Adrenal gland (tissue), 12 donors: ENCODE measurements around the gene LKAAEAR1. TPM values are rescaled to one million over a fixed set of nuclear protein-coding genes. Genes with fewer than 3 reads are reported as not detected.

ENCODE experiments used
- DNase-seq, 7 donors: peaks; one replicate each; pipeline ENCODE4 v3.0.0-alpha.2; 2019 to 2020
- H3K27ac ChIP-seq, 5 donors: fragments of 200-600 bp; sonication (generic) in 4 of 5; 1 replicate in 3 of 5; 2 replicates in 2 of 5; pipeline versions ENCODE4 v1.5.1 to v1.8.0; 2016 to 2020; ENCODE audit warnings: mild to moderate bottlenecking in 1 of 5
- H3K27me3 ChIP-seq: fragments of 200-600 bp; 2 replicates; pipeline ENCODE4 v1.8.0; 2021
- H3K36me3 ChIP-seq, 2 donors: fragments of 200-600 bp; replicated peaks in 1 of 2; 1 replicate in 1 of 2; 2 replicates in 1 of 2; pipeline versions ENCODE4 v1.5.1 to v1.8.0; 2018 to 2022
- H3K4me1 ChIP-seq, 2 donors: fragments of 200-600 bp; replicated peaks in 1 of 2; 1 replicate in 1 of 2; 2 replicates in 1 of 2; pipeline versions ENCODE4 v1.5.1 to v1.8.0; 2018 to 2021
- H3K4me3 ChIP-seq, 4 donors: fragments of 200-600 bp; sonication (generic) in 3 of 4; one replicate each; pipeline ENCODE4 v1.5.1; 2016 to 2018
- H3K9me3 ChIP-seq, 3 donors: fragments of 200-600 bp; sonication (generic) in 1 of 3; replicated peaks in 1 of 3; 1 replicate in 2 of 3; 2 replicates in 1 of 3; pipeline versions ENCODE4 v1.5.1 to v1.8.0; 2016 to 2021
- POLR2A ChIP-seq, 2 donors: fragments of 450-650 bp; IDR thresholded peaks; one replicate each; pipeline ENCODE4 v1.6.1; 2017; ENCODE audit warnings: antibody characterized with exemption in 2 of 2, mild to moderate bottlenecking in 2 of 2, moderate library complexity in 1 of 2
- WGBS, 4 donors: extraction: QIAGEN DNeasy Blood & Tissue Kit in 2 of 4; methylation state at CpG; one replicate each; pipeline versions ENCODE4 v1.1.5 to v1.1.7; 2013 to 2017; 5-methylcytosine and 5-hydroxymethylcytosine counted together
- intact Hi-C, 2 donors: fragments of 100-400 bp; cut with DNase I; formaldehyde crosslinking; loops; one replicate each; pipeline versions ENCODE4 v1.14.1 to v1.15.0; 2022 to 2023
- polyA plus RNA-seq, 3 donors: library from polyadenylated mRNA; stranded (reverse); fragments of 200-250 nt in 2 of 3; fragments of 350-450 nt in 1 of 3; fragmentation: Illumina TruSeq in 1 of 3; extraction: RNeasy Lipid Tissue Mini Kit (QIAGEN cat#74804) in 1 of 3; gene quantifications; one replicate each; pipeline ENCODE4 v1.2.3, GENCODE V29; 2013 to 2014
- total RNA-seq, 9 donors: library from RNA; depleted of rRNA in 4 of 9; stranded (reverse); fragments of >200 nt in 4 of 9; fragments of 120-200 nt in 1 of 9; fragmentation: NEBNext Ultra II Directional in 1 of 9; extraction: Animal tissue kit (Norgen Biotek cat#: 25700) in 1 of 9; gene quantifications; one replicate each; pipeline versions ENCODE4 v1.1.0 to v1.2.4, GENCODE V29; 2013 to 2023
- TF ChIP-seq, protein P1 (sequence below), 6 experiments: fragments of 450-650 bp in 4 of 6; fragments of 200-600 bp in 2 of 6; sonication (generic) in 1 of 6; IDR thresholded peaks; 1 replicate in 5 of 6; 2 replicates in 1 of 6; pipeline versions ENCODE4 v1.5.1 to v1.8.0; 2016 to 2021; ENCODE audit warnings: antibody characterized with exemption in 6 of 6, mild to moderate bottlenecking in 2 of 6, moderate library complexity in 1 of 6
- donor health status: healthy with polysubstance abuse.
- donor health status: Bipolar disorder and iron deficiency.
- donor health status: DM: yes; HTN: yes; CAD: no.
- donor health status: DM: no; HTN: no; CAD: no.
- donor health status: DM: no; HTN: no; CAD: no.
- donor health status: DM: yes; HTN: yes; CAD: no.

LKAAEAR1 gene
- total and polyA plus RNA-seq, 12 donors: 0.28 to 1.2 (median 1.1) TPM; not detected in 9

DNA sequence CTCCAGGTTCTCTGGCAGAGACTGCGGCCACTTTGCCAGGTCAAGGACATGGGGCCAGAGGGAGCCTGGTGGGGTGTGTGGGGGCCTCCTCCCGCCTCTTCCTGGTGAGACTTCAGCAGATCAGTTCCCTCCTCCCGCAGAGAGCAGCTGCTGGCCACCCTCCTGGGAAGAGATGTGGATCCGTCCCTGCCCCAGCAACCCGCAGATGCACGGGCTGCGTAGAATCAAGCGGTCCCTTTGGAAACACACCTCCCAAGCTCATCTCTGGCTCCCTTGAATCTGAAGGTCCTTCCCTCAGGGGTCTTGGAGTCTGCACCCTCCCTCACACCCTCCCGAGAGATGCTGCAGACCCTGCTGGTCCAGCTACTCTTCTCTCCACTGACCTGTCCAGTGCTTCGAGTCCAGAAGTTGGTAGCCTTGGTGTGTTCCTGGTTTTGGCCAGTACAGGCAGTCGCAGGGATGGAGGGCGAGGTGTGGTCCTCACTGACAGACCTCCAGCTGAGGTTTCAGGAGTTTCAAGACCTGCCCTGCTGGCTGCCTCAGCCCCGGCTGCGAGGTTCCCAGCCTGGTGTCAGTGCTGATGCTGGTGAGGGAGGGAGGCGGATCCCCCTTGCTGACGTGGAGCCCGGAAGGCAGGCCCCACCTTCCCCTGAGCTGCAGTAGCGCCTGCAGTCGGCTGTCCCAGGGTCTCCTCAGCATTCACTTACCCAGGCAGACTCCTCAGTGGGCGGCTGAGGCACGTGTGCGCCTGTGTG, 23.0 kb upstream of the LKAAEAR1 start, which contains the start of gene NPBWR2:
Gene NPBWR2 (minus strand): TSS at position 585 of the 755 bp plus-strand sequence. CDS start 734 bp downstream, outside the sequence.
- Histone ChIP-seq H3K9me3 (no peaks in the 10 kb centered on the region), H3K27me3 (peaks cover 14% of the 10 kb centered on the region), H3K4me1 (peaks cover 0 to 3% of the 10 kb centered on the region in 2 donors), H3K4me3 (no peak within 1 kb of the TSS), H3K36me3 (no peaks in the 10 kb centered on the region), H3K27ac (no peak within 1 kb of the TSS)
- 45 to 65% (median 56%) methylated on average over 10 to 22 of the region's 22 CpGs for WGBS, 4 donors
- DNase-seq: peak in 5 of 7 donors; percentile 3 to 76 (median 9)
- TF ChIP-seq POLR2A (IDR thresholded peaks at IDR 0.05): no peak
- intact Hi-C loops: no loop called here

- intact Hi-C loops: no loop called here
- peak in 2 of 7 donors; percentile 15 to 44 for DNase-seq
- no peak for TF ChIP-seq POLR2A (IDR thresholded peaks at IDR 0.05)
- TF ChIP-seq, protein P1, sequence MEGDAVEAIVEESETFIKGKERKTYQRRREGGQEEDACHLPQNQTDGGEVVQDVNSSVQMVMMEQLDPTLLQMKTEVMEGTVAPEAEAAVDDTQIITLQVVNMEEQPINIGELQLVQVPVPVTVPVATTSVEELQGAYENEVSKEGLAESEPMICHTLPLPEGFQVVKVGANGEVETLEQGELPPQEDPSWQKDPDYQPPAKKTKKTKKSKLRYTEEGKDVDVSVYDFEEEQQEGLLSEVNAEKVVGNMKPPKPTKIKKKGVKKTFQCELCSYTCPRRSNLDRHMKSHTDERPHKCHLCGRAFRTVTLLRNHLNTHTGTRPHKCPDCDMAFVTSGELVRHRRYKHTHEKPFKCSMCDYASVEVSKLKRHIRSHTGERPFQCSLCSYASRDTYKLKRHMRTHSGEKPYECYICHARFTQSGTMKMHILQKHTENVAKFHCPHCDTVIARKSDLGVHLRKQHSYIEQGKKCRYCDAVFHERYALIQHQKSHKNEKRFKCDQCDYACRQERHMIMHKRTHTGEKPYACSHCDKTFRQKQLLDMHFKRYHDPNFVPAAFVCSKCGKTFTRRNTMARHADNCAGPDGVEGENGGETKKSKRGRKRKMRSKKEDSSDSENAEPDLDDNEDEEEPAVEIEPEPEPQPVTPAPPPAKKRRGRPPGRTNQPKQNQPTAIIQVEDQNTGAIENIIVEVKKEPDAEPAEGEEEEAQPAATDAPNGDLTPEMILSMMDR (IDR thresholded peaks at IDR 0.05): no peak
- Histone ChIP-seq H3K27ac (no peak overlapping the region), H3K9me3 (no peaks in the 10 kb centered on the region), H3K27me3 (peaks cover 21% of the 10 kb centered on the region), H3K36me3 (no peaks in the 10 kb centered on the region), H3K4me1 (peaks cover 0 to 3% of the 10 kb centered on the region in 2 donors), H3K4me3 (no peak overlapping the region)
- WGBS, 4 donors: 79 to 91% (median 87%) methylated on average over 27 to 28 of the region's 28 CpGs
Observed at GRCh38 chr20:64106435-64106961, 22.3 kb upstream of the LKAAEAR1 start.

DNA sequence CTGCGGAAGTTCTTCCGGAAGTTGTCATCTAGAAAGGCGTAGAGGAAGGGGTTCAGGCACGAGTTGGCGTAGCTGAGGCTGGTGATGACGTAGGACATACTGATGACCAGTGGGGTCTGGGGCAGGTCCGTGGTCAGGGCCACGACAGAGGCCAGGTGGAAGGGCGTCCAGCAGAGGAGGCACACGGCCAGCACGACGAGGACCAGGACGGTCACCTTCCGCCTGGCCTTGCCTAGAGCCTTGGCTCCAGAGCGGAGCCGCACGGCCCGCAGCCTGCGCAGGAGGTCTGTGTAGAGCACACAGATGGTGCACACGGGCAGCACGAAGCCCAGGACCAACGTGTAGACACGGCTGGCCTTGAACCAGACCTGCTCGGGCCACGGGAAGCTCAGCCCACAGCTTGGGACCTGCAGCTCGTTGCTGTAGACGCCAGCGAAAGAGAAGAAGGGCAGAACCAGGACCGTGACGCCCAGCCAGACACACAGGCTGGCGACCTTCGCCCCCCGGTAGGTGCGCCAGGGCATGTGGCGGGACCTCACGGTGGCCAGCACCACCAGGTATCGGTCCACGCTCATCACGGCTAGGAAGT, 21.7 kb upstream of the LKAAEAR1 start:
- Histone ChIP-seq H3K27ac (no peak overlapping the region), H3K4me1 (peaks cover 0 to 3% of the 10 kb centered on the region in 2 donors), H3K27me3 (peaks cover 21% of the 10 kb centered on the region), H3K4me3 (no peak overlapping the region), H3K9me3 (no peaks in the 10 kb centered on the region), H3K36me3 (no peaks in the 10 kb centered on the region)
- TF ChIP-seq, protein P1 (IDR thresholded peaks at IDR 0.05): no peak
- TF ChIP-seq POLR2A (IDR thresholded peaks at IDR 0.05): no peak
- WGBS, 4 donors: 91 to 92% (median 92%) methylated on average over 16 to 39 of the region's 39 CpGs
- DNase-seq: peak in 4 of 7 donors; percentile 4 to 49 (median 12)
- intact Hi-C loops: no loop called here

GRCh38 chr20:64104667-64105451, 20.7 kb upstream of the LKAAEAR1 start:
- Histone ChIP-seq H3K4me1 (peaks cover 0 to 3% of the 10 kb centered on the region in 2 donors), H3K36me3 (no peaks in the 10 kb centered on the region), H3K27me3 (peaks cover 21% of the 10 kb centered on the region), H3K27ac (no peak overlapping the region), H3K9me3 (no peaks in the 10 kb centered on the region), H3K4me3 (no peak overlapping the region)
- TF ChIP-seq POLR2A (IDR thresholded peaks at IDR 0.05): no peak
- TF ChIP-seq, protein P1 (IDR thresholded peaks at IDR 0.05): no peak
- DNase-seq: peak in 4 of 7 donors; percentile 2 to 45 (median 10)
- 79 to 87% (median 82%) methylated on average over 14 to 25 of the region's 25 CpGs for WGBS, 4 donors
- intact Hi-C loops: no loop called here
